Measurements from ENCODE around the gene HDAC9. TPM values are rescaled to one million over a fixed set of nuclear protein-coding genes. Genes with fewer than 3 reads are reported as not detected.
A peak's percentile ranks its signal among the peaks of the same experiment; 100 is the strongest.

HDAC9 gene
- total RNA-seq, 1 experiment from 2014 or later = 79.1 TPM

- peaks cover under 1% of the 10 kb centered on the region for H3K4me1 ChIP-seq (replicated peaks)
- DNase-seq (ENCODE audit: low read depth in 1 of 2, low spot score in 2 of 2) = no peak
- H3K4me3 ChIP-seq = no peak overlapping the region
- H3K27ac ChIP-seq = no peak overlapping the region
- H3K27me3 ChIP-seq (replicated peaks) = no peaks in the 10 kb centered on the region
- H3K9me3 ChIP-seq (replicated peaks) = no peaks in the 10 kb centered on the region
- H3K36me3 ChIP-seq = peaks cover 4% of the 10 kb centered on the region; the same call in 1 of the 2 replicates
Observed at GRCh38 chr7:18564779-18565178, 69.2 kb downstream of the HDAC9 start.

GRCh38 chr7:18565337-18565736 is 69.8 kb downstream of the HDAC9 start:
- H3K27me3 ChIP-seq (replicated peaks) = no peaks in the 10 kb centered on the region
- peaks cover 3% of the 10 kb centered on the region; the same call in 1 of the 2 replicates for H3K36me3 ChIP-seq
- DNase-seq (ENCODE audit: low read depth in 1 of 2, low spot score in 2 of 2) = no peak
- no peak overlapping the region for H3K27ac ChIP-seq
- H3K9me3 ChIP-seq (replicated peaks) = no peaks in the 10 kb centered on the region
- no peak overlapping the region for H3K4me3 ChIP-seq
- no peaks in the 10 kb centered on the region for H3K4me1 ChIP-seq (replicated peaks)

- Histone ChIP-seq H3K27me3 (replicated peaks) (no peaks in the 10 kb centered on the region), H3K9me3 (replicated peaks) (no peaks in the 10 kb centered on the region)
Observed at GRCh38 chr7:18566205-18566604, 70.7 kb downstream of the HDAC9 start.

GRCh38 chr7:18566829-18567228 is 71.3 kb downstream of the HDAC9 start:
- Histone ChIP-seq H3K4me1 (replicated peaks) (no peaks in the 10 kb centered on the region), H3K9me3 (replicated peaks) (no peaks in the 10 kb centered on the region), H3K27me3 (replicated peaks) (no peaks in the 10 kb centered on the region), H3K36me3 (0 out of 2 replicates have a peak, but pooled peaks cover 2% of the 10 kb centered on the region), H3K4me3 (no peak overlapping the region), H3K27ac (no peak overlapping the region)
- no peak for DNase-seq (ENCODE audit: low read depth in 1 of 2, low spot score in 2 of 2)

More at GRCh38 chr7:18566205-18566604, 70.7 kb downstream of the HDAC9 start:
- Histone ChIP-seq H3K4me1 (replicated peaks) (no peaks in the 10 kb centered on the region), H3K36me3 (0 out of 2 replicates have a peak, but pooled peaks cover 2% of the 10 kb centered on the region), H3K4me3 (no peak overlapping the region), H3K27ac (no peak overlapping the region)
- DNase-seq (ENCODE audit: low read depth in 1 of 2, low spot score in 2 of 2) = no peak

- H3K36me3 ChIP-seq = peaks cover 22% of the 10 kb centered on the region
- H3K9me3 ChIP-seq (replicated peaks) = no peaks in the 10 kb centered on the region
- DNase-seq (ENCODE audit: low read depth in 1 of 2, low spot score in 2 of 2) = no peak
- H3K4me1 ChIP-seq (replicated peaks) = no peaks in the 10 kb centered on the region
- H3K27me3 ChIP-seq (replicated peaks) = no peaks in the 10 kb centered on the region
- no peak overlapping the region for H3K27ac ChIP-seq
- H3K4me3 ChIP-seq = no peak overlapping the region
Observed at GRCh38 chr7:18570441-18570840, 74.9 kb downstream of the HDAC9 start.

- Histone ChIP-seq H3K27me3 (replicated peaks) (no peaks in the 10 kb centered on the region), H3K36me3 (peaks cover 25% of the 10 kb centered on the region), H3K4me1 (replicated peaks) (peaks cover 1% of the 10 kb centered on the region; the same call in 1 of the 2 replicates), H3K4me3 (no peak overlapping the region), H3K27ac (no peak overlapping the region), H3K9me3 (replicated peaks) (no peaks in the 10 kb centered on the region)
- peak in 1 of 2 experiments; percentile 34 for DNase-seq (ENCODE audit: low read depth in 1 of 2, low spot score in 2 of 2)
Observed at GRCh38 chr7:18570890-18571478, 75.4 kb downstream of the HDAC9 start.

- H3K4me1 ChIP-seq (replicated peaks) = peaks cover 4% of the 10 kb centered on the region; the same call in 1 of the 2 replicates
- H3K27me3 ChIP-seq (replicated peaks) = no peaks in the 10 kb centered on the region
Observed at GRCh38 chr7:18572154-18572553, 76.6 kb downstream of the HDAC9 start.

GRCh38 chr7:18572885-18573284 is 77.3 kb downstream of the HDAC9 start:
- Histone ChIP-seq H3K9me3 (replicated peaks) (no peaks in the 10 kb centered on the region), H3K4me3 (no peak overlapping the region), H3K4me1 (replicated peaks) (peaks cover 4% of the 10 kb centered on the region; the same call in 1 of the 2 replicates), H3K27me3 (replicated peaks) (no peaks in the 10 kb centered on the region), H3K36me3 (peaks cover 25% of the 10 kb centered on the region), H3K27ac (no peak overlapping the region)
- DNase-seq (ENCODE audit: low read depth in 1 of 2, low spot score in 2 of 2) = no peak

More at GRCh38 chr7:18572154-18572553, 76.6 kb downstream of the HDAC9 start:
- Histone ChIP-seq H3K36me3 (peaks cover 25% of the 10 kb centered on the region), H3K27ac (no peak overlapping the region), H3K9me3 (replicated peaks) (no peaks in the 10 kb centered on the region), H3K4me3 (no peak overlapping the region)
- DNase-seq (ENCODE audit: low read depth in 1 of 2, low spot score in 2 of 2) = no peak

GRCh38 chr7:18573410-18574234 is 78.1 kb downstream of the HDAC9 start:
- no peak overlapping the region for H3K27ac ChIP-seq
- H3K27me3 ChIP-seq (replicated peaks) = no peaks in the 10 kb centered on the region
- no peaks in the 10 kb centered on the region for H3K9me3 ChIP-seq (replicated peaks)
- no peak for DNase-seq (ENCODE audit: low read depth in 1 of 2, low spot score in 2 of 2)
- peaks cover 29% of the 10 kb centered on the region for H3K36me3 ChIP-seq
- H3K4me3 ChIP-seq = no peak overlapping the region
- H3K4me1 ChIP-seq (replicated peaks) = peaks cover 4% of the 10 kb centered on the region; the same call in 1 of the 2 replicates

- H3K4me1 ChIP-seq (replicated peaks) = peaks cover 4% of the 10 kb centered on the region; the same call in 1 of the 2 replicates
- H3K9me3 ChIP-seq (replicated peaks) = no peaks in the 10 kb centered on the region
- no peak overlapping the region for H3K27ac ChIP-seq
- H3K36me3 ChIP-seq = peaks cover 29% of the 10 kb centered on the region
- no peaks in the 10 kb centered on the region for H3K27me3 ChIP-seq (replicated peaks)
- H3K4me3 ChIP-seq = no peak overlapping the region
- DNase-seq (ENCODE audit: low read depth in 1 of 2, low spot score in 2 of 2) = no peak
Observed at GRCh38 chr7:18574235-18574540, 78.6 kb downstream of the HDAC9 start.

GRCh38 chr7:18574676-18575075 is 79.1 kb downstream of the HDAC9 start:
- Histone ChIP-seq H3K4me1 (replicated peaks) (peaks cover 4% of the 10 kb centered on the region; the same call in 1 of the 2 replicates), H3K27me3 (replicated peaks) (no peaks in the 10 kb centered on the region), H3K4me3 (no peak overlapping the region), H3K27ac (no peak overlapping the region), H3K36me3 (peaks cover 29% of the 10 kb centered on the region), H3K9me3 (replicated peaks) (no peaks in the 10 kb centered on the region)
- DNase-seq (ENCODE audit: low read depth in 1 of 2, low spot score in 2 of 2) = no peak

GRCh38 chr7:18575622-18576572 is 80.3 kb downstream of the HDAC9 start:
- Histone ChIP-seq H3K27me3 (replicated peaks) (no peaks in the 10 kb centered on the region), H3K27ac (no peak overlapping the region), H3K4me1 (replicated peaks) (peaks cover 4% of the 10 kb centered on the region; the same call in 1 of the 2 replicates), H3K4me3 (no peak overlapping the region), H3K9me3 (replicated peaks) (no peaks in the 10 kb centered on the region), H3K36me3 (peaks cover 27% of the 10 kb centered on the region)
- DNase-seq (ENCODE audit: low read depth in 1 of 2, low spot score in 2 of 2) = no peak

- Histone ChIP-seq H3K9me3 (replicated peaks) (no peaks in the 10 kb centered on the region), H3K27me3 (replicated peaks) (no peaks in the 10 kb centered on the region), H3K36me3 (peaks cover 27% of the 10 kb centered on the region), H3K27ac (no peak overlapping the region), H3K4me1 (replicated peaks) (peaks cover 4% of the 10 kb centered on the region; the same call in 1 of the 2 replicates), H3K4me3 (no peak overlapping the region)
- DNase-seq (ENCODE audit: low read depth in 1 of 2, low spot score in 2 of 2) = no peak
Observed at GRCh38 chr7:18577096-18577771, 81.7 kb downstream of the HDAC9 start.
